ENCODE measurements around the gene TICAM2. TPM values are rescaled to one million over a fixed set of nuclear protein-coding genes. Genes with fewer than 3 reads are reported as not detected.

Gene TICAM2
- total RNA-seq (2022; extraction: Qiagen RNA extraction; ENCODE audit: low read depth) = 0.51 to 0.79 TPM (median 0.69 TPM) in 5 replicates

GRCh38 chr5:115601701-115602590, at the start of gene TICAM2:
Gene TICAM2, minus strand, starts transcription at chr5:115602479. Its CDS starts 21,223 bp downstream, at chr5:115581256.

GRCh38 chr5:115625579-115626444, 23.5 kb upstream of the TICAM2 start, which contains the start of gene TMED7:
Gene TMED7, minus strand, starts transcription at chr5:115626036. Its CDS starts 244 bp downstream, at chr5:115625792.

GRCh38 chr5:115544436-115545350, 57.6 kb downstream of the TICAM2 start, which contains the start of gene FEM1C:
Gene FEM1C, minus strand, starts transcription at chr5:115544775. Its CDS starts 1,282 bp downstream, at chr5:115543493.

Other genes with a start within 250 kb of the TICAM2 start
- 2.9 to 7.5 TPM (median 7.0 TPM) in 5 replicates for gene FEM1C, start 57.7 kb downstream of the TICAM2 start, total RNA-seq (2022; extraction: Qiagen RNA extraction; ENCODE audit: low read depth)
- gene TMED7, start 23.6 kb upstream of the TICAM2 start, total RNA-seq (2022; extraction: Qiagen RNA extraction; ENCODE audit: low read depth) = 47.4 to 60.9 TPM (median 55.6 TPM) in 5 replicates
- gene CDO1, start 214.2 kb upstream of the TICAM2 start, total RNA-seq (2022; extraction: Qiagen RNA extraction; ENCODE audit: low read depth) = 0.14 TPM in 1 of 5 replicates, not detected in the others
- gene ATG12, start 239.1 kb upstream of the TICAM2 start, total RNA-seq (2022; extraction: Qiagen RNA extraction; ENCODE audit: low read depth) = 27.7 to 54.5 TPM (median 52.3 TPM) in 5 replicates
- gene AP3S1, start 239.5 kb upstream of the TICAM2 start, total RNA-seq (2022; extraction: Qiagen RNA extraction; ENCODE audit: low read depth) = 27.9 to 86.9 TPM (median 74.3 TPM) in 5 replicates

Data from A549 treated with RU486 at 1 μM for 4 hours (cell line).